ENCODE data around the gene SUSD4. TPM values are rescaled to one million over a fixed set of nuclear protein-coding genes. Genes with fewer than 3 reads are reported as not detected.
"Not testable (repeated sequence)": the region's sequence is repeated elsewhere in the genome, so short reads cannot be mapped to it uniquely, and the experiment has no call there.

Gene SUSD4
- not detected for total RNA-seq
- long read RNA-seq, result 0 reads

GRCh38 chr1:223363856-223364684 lies at the start of gene SUSD4:
Gene SUSD4 (minus strand): TSS chr1:223364176. CDS start chr1:223363425, 751 bp downstream.
- DNase-seq (ENCODE audit: low spot score), result no peak

- DNase-seq (ENCODE audit: low spot score), result no peak
Measured at GRCh38 chr1:223413216-223413615, 49.2 kb upstream of the SUSD4 start.

GRCh38 chr1:223411710-223412109 lies 47.7 kb upstream of the SUSD4 start:
- no peak for DNase-seq (ENCODE audit: low spot score)

GRCh38 chr1:223411309-223411708 lies 47.3 kb upstream of the SUSD4 start:
- DNase-seq (ENCODE audit: low spot score), result no peak

GRCh38 chr1:223410036-223410435 lies 46.1 kb upstream of the SUSD4 start:
- no peak for DNase-seq (ENCODE audit: low spot score)

- DNase-seq (ENCODE audit: low spot score), result no peak
Measured at GRCh38 chr1:223405507-223405906, 41.5 kb upstream of the SUSD4 start.

GRCh38 chr1:223403184-223403815 lies 39.3 kb upstream of the SUSD4 start:
- no peak for DNase-seq (ENCODE audit: low spot score)

- DNase-seq (ENCODE audit: low spot score), result no peak
Measured at GRCh38 chr1:223402790-223403142, 38.8 kb upstream of the SUSD4 start.

- DNase-seq (ENCODE audit: low spot score), result no peak
Measured at GRCh38 chr1:223401873-223402789, 38.2 kb upstream of the SUSD4 start.

GRCh38 chr1:223399393-223399792 lies 35.4 kb upstream of the SUSD4 start:
- not testable (repeated sequence) for DNase-seq (ENCODE audit: low spot score)

- DNase-seq (ENCODE audit: low spot score), result no peak
Measured at GRCh38 chr1:223394706-223395105, 30.7 kb upstream of the SUSD4 start.

GRCh38 chr1:223394242-223394641 lies 30.3 kb upstream of the SUSD4 start:
- DNase-seq (ENCODE audit: low spot score), result no peak

GRCh38 chr1:223393275-223394214 lies 29.6 kb upstream of the SUSD4 start, which contains the start of gene CCDC185:
Gene CCDC185 (plus strand): TSS chr1:223393415. CDS start chr1:223393476, 61 bp downstream.
- no peak for DNase-seq (ENCODE audit: low spot score)

GRCh38 chr1:223390618-223391017 lies 26.6 kb upstream of the SUSD4 start:
- DNase-seq (ENCODE audit: low spot score), result no peak

- no peak for DNase-seq (ENCODE audit: low spot score)
Measured at GRCh38 chr1:223386013-223386412, 22.0 kb upstream of the SUSD4 start.

- DNase-seq (ENCODE audit: low spot score), result no peak
Measured at GRCh38 chr1:223378754-223379153, 14.8 kb upstream of the SUSD4 start.

- DNase-seq (ENCODE audit: low spot score), result no peak
Measured at GRCh38 chr1:223374064-223374610, 10.2 kb upstream of the SUSD4 start.

GRCh38 chr1:223364685-223365382 lies 858 bp upstream of the SUSD4 start:
- no peak for DNase-seq (ENCODE audit: low spot score)

GRCh38 chr1:223363057-223363855 lies 720 bp downstream of the SUSD4 start:
- no peak for DNase-seq (ENCODE audit: low spot score)
